ENCODE measurements around the gene RUNDC3A.

RUNDC3A gene

DNA sequence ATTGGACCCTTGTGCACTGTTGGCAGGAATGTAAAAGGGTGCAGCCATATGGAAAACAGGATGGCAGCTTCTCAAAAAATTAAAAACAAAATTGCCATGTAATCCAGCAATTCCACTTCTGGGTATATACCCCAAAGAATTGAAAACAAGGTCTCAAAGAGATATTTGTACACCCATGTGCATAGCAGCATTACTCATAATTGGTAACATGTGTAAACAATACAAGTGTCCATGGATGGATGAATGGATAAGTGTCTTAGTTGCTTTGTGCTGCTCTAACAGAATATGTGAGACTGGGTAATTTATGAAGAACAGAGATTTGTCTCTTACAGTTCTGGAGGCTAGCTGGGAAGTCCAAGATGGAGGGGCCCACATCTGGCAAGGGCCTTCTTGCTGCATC is 3.8 kb upstream of the RUNDC3A start:
- TF ChIP-seq, protein P1, sequence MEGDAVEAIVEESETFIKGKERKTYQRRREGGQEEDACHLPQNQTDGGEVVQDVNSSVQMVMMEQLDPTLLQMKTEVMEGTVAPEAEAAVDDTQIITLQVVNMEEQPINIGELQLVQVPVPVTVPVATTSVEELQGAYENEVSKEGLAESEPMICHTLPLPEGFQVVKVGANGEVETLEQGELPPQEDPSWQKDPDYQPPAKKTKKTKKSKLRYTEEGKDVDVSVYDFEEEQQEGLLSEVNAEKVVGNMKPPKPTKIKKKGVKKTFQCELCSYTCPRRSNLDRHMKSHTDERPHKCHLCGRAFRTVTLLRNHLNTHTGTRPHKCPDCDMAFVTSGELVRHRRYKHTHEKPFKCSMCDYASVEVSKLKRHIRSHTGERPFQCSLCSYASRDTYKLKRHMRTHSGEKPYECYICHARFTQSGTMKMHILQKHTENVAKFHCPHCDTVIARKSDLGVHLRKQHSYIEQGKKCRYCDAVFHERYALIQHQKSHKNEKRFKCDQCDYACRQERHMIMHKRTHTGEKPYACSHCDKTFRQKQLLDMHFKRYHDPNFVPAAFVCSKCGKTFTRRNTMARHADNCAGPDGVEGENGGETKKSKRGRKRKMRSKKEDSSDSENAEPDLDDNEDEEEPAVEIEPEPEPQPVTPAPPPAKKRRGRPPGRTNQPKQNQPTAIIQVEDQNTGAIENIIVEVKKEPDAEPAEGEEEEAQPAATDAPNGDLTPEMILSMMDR (IDR thresholded peaks at IDR 0.05; ENCODE audit: control insufficient read depth, insufficient read depth, low read depth, low read length, missing control alignments), result no peak
- no peak for DNase-seq (ENCODE audit: low read depth)
- H3K4me3 ChIP-seq (ENCODE audit: control insufficient read depth, low read depth, low read length), result no peak overlapping the region

DNA sequence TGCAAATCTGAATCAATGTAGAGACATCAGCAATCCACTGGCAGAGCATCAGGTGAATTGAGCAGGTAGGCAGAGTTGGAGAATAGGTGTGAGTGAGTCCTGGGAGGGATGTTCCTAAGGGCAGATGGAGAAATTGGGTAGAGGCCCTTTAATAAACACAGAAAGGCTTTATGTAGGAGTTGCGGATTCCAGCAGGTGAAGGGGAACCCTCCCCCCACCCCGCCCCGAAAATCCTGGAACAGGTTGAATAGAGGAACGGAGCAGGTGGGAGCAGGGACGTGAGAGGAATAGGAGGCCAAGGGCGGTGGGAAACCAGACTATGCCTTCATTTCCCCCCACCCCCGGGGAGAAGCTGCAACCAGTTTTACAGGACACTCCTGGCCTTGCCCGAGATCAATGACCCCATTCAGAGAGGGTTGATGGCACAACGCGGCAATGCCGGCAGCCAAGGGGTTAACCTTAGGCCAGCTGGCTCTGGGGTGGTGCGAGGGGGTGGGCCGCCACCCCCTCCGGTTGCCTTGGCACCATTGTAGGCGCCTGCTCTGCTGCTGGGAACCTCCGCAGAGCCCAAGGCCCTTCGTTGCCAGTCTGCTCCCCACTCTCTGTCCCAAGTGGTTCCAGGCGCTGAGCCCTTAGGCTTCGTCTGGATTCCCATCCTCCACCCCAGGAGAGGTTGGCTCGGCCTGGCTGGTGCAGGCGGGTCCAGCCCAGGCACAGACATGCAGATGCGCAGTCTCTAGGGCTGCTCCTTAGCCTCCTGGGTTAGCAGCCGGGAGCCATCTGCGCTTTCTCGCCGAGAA is 814 bp upstream of the RUNDC3A start:
- no peak overlapping the region; the same call in 1 of the 2 replicates for H3K4me3 ChIP-seq (ENCODE audit: control insufficient read depth, low read depth, low read length)
- DNase-seq (ENCODE audit: low read depth), result no peak
- TF ChIP-seq, protein P1 (IDR thresholded peaks at IDR 0.05; ENCODE audit: control insufficient read depth, insufficient read depth, low read depth, low read length, missing control alignments), result no peak

DNA sequence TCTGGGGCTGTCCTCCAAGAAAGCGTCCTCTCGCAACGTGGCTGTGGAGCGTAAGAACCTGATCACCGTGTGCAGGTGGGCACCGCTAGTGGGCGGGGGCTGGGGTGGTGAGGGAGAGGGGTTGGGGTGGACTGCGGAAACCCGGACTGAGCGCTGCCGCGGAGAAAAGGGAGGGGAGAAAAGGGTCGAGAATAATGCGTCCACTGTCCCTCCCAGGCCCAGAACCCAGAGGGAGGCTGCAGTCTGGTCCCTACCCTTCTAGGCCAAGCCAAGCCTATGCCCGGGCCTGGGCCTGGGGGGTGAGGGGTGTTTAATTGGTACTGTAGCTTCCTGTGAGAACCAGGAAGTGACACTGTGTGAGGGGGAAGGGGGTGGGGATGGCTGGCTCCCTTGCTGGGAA is 464 bp downstream of the RUNDC3A start:
- TF ChIP-seq, protein P1 (IDR thresholded peaks at IDR 0.05; ENCODE audit: control insufficient read depth, insufficient read depth, low read depth, low read length, missing control alignments), result no peak
- no peak for DNase-seq (ENCODE audit: low read depth)
- H3K4me3 ChIP-seq (ENCODE audit: control insufficient read depth, low read depth, low read length), result no peak overlapping the region

DNA sequence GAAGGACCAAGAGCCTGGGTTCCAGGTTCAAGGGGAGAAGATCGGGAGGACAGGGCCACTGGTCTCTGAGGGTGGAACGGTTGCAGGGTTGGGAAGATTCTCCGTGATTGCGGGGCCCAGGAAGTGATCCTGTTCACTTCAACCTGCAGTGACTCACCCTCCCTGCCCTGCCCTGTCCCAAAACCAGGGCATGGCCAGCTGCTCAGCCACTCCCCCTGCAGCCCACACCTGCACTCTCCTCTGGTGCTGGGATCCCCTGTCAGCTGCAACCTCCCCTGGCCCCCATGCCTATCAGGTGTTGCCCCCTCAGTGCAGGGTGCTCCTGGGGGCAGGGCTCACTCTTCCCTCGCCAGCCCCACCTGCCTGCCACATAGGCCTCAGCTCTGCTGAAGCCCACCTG is 1.1 kb downstream of the RUNDC3A start:
- no peak overlapping the region for H3K4me3 ChIP-seq (ENCODE audit: control insufficient read depth, low read depth, low read length)
- DNase-seq (ENCODE audit: low read depth), result no peak
- TF ChIP-seq, protein P1 (IDR thresholded peaks at IDR 0.05; ENCODE audit: control insufficient read depth, insufficient read depth, low read depth, low read length, missing control alignments), result no peak

DNA sequence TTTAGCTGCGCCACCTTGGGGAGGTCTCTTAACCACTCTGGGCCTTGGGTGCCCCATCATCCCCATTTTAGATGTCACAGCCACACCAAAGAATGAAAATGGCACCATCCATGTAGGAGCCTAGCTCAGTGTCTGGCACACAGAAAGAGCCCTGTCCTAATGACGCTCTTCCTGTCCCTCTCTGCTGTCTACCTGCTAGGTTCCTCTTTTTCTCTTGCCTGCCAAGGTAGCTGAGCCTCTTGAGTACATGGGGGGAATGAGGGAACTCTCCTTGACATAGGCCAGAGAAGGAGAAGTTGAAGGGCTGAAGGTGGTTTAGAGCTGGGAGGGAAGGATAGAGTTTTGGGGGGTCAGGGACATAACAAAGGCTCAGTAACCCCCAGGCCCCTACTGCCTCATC is 1.8 kb downstream of the RUNDC3A start:
- DNase-seq (ENCODE audit: low read depth), result no peak
- TF ChIP-seq, protein P1 (IDR thresholded peaks at IDR 0.05; ENCODE audit: control insufficient read depth, insufficient read depth, low read depth, low read length, missing control alignments), result no peak
- no peak overlapping the region for H3K4me3 ChIP-seq (ENCODE audit: control insufficient read depth, low read depth, low read length)

DNA sequence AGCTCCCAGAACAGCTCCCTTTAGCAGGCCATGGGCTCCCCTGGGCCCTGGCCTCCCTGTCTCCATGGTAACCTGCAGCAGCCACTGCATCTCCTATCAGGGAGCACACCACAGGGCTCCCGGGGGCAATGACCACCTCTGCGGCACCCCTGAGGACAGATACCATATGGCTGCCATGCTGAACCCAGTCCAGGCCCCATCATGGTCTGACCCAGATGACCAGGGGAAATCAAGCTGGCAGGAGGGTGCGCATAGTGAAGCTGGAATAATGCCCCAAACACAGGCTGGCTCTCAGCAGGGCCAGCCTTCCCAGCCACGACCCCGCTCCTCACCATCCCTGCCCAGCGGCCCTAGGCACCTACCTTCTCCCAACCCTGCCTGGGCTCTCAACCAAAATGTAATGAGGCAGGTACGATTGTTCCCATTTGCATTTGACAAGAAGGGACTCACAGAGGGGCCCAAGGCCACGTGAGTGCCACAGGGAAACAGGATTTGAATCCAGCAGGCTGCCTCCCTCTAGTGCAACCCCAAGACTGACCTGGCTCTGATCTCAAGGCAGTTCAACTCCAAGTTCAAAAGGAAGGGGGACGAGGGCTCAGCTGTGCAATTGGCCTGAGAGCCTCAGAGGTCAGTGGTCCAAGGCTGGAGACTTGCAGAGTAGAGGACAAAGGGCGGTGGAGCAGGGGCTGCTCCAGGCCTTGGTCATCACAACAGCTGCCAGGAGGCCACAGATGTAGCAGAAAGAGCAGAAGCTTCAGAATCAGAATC is 2.4 kb downstream of the RUNDC3A start:
- H3K4me3 ChIP-seq (ENCODE audit: control insufficient read depth, low read depth, low read length), result no peak overlapping the region
- TF ChIP-seq, protein P1 (IDR thresholded peaks at IDR 0.05; ENCODE audit: control insufficient read depth, insufficient read depth, low read depth, low read length, missing control alignments), result no peak
- no peak for DNase-seq (ENCODE audit: low read depth)
